ENCODE data around the gene PTPN2.
A peak's percentile ranks its signal among the peaks of the same experiment; 100 is the strongest.

GRCh38 chr18:12883684-12884405, at the start of gene PTPN2:
- no peak for TF ChIP-seq PPARA (CRISPR knock-in tag; IDR thresholded peaks at IDR 0.05; ENCODE audit: borderline replicate concordance)
- no peak for TF ChIP-seq PATZ1 (CRISPR knock-in tag; IDR thresholded peaks at IDR 0.05; ENCODE audit: borderline replicate concordance)
- TF ChIP-seq ISL1 (CRISPR knock-in tag; IDR thresholded peaks at IDR 0.05) = no peak
- no peak for TF ChIP-seq ESRRG (CRISPR knock-in tag; IDR thresholded peaks at IDR 0.05)
- TF ChIP-seq GLIS3 (CRISPR knock-in tag; IDR thresholded peaks at IDR 0.05) = peak; percentile 93
- no peak for TF ChIP-seq ARNTL (CRISPR knock-in tag; IDR thresholded peaks at IDR 0.05; ENCODE audit: borderline replicate concordance, low read depth)
- no peak for TF ChIP-seq OSR1 (CRISPR knock-in tag; IDR thresholded peaks at IDR 0.05)
- TF ChIP-seq ZFP30 (CRISPR knock-in tag; IDR thresholded peaks at IDR 0.05) = no peak
